ENCODE measurements around the gene DCTN3. TPM values are rescaled to one million over a fixed set of nuclear protein-coding genes. Genes with fewer than 3 reads are reported as not detected.

The DCTN3 gene
- 74.1 TPM for total RNA-seq

DNA sequence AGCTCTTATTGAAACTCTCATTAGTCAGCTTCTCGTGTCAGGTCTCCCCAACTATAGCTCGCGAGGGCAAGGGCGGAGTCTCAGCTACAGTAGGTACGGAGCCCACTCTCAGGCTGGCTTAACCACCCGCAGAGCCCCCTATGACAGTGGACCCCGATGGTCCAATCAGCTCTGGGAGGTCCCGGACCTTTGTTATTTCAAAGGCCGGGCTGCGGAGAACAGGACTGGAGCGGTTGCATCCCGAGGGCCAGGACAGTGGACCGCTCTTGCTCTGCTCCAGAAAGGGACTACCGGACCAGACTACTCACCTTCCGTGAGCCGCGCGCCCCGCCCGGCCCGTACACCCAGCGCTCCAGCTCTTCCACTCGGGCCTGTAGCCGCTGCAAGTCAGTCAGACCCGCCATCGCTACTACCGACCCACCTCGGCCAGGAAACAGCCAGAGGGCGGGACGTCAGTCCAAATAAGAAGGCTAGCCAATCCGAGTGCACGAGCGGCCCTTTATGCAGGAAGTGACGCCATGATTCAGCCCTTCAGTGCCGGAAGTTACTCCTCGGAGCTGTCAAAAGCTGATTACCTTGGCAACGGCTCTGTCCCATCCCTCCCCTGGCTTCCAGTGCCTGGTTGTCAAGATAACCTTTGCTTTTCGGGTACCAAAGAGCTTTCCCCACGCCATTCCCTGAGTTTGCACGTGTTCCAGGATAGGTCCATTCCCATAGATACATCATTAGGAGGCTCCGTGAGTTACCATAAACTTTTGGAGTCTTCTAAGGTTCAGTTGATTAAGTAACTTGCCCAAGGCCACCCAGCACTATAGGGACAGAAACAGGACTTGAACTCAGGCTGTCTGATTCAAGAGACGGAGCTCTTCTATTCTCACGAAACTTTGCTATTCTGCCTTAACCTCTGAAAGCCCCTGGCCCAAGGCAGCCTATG, at the start of gene DCTN3:
DCTN3 (minus strand) TSS at position 435 of the 934 bp plus-strand sequence; CDS start at position 404, 31 bp downstream.
- peak; percentile 65 to 97 (median 93) for DNase-seq (ENCODE audit: low read depth in 2 of 3, low spot score in 2 of 3)

DNA sequence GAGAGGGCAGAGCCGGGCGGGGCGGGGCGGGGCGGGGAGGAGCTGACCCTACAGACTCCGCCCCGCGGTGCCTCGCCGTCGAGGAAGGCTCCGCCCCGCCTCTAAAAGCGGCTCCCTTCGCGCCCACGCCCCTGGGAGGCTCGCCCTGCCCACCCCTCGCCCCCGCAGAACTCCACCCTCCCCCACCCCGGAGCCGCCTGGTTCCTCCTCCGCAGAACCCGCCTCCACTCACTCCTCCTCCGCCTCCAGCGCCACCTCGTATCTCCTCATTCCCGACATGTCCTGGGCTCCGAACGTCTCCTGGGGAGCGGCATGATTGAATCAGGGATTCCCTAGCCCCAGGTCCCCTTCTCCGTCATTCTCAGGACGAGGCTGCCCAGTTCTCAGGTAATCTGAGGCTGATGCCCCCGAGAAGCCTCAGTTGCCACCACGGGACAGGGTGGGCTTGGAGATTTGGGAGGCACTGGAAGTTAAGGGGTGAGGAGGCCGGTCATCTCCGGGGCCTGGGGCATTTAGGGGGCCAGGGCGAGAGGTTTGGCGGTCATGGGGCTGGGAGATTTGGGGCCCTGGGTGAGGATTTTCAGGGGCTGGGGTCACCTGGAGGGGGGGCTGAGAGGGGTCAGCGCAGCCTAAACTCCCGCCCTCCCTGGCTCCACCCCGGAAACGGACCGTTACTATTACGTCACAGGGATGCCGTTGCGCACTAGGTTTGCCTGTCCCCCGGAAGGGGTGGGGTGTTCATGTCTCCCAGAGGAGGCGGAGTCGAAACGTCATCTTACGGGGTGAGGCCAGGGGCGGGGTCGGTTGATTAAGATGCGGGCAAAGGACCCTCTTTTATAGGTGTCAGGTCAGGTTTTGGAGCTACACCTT, 45.3 kb upstream of the DCTN3 start:
- peak; percentile 78 to 95 (median 91) for DNase-seq (ENCODE audit: low read depth in 2 of 3, low spot score in 2 of 3)

GRCh38 chr9:34665067-34665380, 44.7 kb upstream of the DCTN3 start:
- DNase-seq (ENCODE audit: low read depth in 2 of 3, low spot score in 2 of 3): no peak

DNA sequence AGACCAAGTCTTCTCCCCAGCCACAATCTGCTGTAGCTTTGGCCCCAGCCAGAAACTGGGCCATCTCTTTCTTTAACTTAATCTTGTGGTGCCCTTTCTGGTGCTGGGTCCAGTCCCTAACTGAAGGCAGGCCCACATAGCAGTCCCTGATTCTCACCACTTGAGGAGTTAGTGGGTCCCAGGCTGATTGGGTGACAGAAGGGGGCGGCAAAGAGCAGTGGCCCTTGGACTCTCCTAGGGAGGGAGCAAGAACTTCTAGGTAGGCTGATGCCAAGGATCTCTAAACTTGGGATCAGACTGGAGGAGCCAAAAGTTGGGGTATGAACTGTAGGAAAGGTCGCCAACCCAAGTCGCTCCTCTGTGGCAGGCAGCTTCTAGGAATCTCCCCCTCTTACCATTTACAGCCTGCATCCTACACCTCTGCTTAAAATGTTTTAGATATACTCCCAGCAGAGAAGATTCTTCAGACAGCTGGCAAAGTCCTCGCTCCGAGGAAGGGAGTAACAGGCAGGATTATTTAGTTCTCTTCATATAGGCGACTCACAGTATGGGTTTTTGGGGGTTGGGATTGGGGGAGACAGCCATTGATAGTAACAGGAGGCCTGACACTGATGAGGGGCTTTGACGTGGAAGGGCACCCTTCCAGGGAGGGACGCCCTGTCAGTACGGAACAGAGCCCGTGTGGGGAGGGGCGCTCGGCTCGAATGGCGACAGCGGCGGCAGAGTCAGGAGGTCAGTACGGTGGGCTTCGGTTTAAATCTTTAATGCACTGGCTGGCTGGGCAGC, 44.2 kb upstream of the DCTN3 start:
- peak in 2 of 3 donors; percentile 81 to 88 for DNase-seq (ENCODE audit: low read depth in 2 of 3, low spot score in 2 of 3)

DNA sequence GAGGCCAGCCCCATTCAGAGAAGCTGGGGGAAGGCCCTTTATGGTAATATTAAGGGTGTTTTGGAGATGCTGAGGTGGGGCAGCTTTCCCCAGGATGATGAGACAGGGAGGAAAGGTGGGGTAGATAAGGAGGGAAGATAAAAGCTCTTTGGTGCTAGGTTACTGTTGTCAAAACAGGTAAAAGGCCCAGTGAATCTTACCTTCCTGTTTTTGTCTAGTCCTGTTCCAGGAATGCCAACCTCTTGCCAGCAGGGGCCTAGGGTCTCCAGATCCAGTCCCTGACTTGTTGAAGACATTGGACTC, 43.0 kb upstream of the DCTN3 start:
- DNase-seq (ENCODE audit: low read depth in 2 of 3, low spot score in 2 of 3): no peak

GRCh38 chr9:34662526-34663302, 42.4 kb upstream of the DCTN3 start, which contains the start of gene CCL27:
Gene CCL27 (minus strand): TSS chr9:34662657. CDS start chr9:34662633, 24 bp downstream.
- DNase-seq (ENCODE audit: low read depth in 2 of 3, low spot score in 2 of 3): no peak

- DNase-seq (ENCODE audit: low read depth in 2 of 3, low spot score in 2 of 3): no peak
Observed at GRCh38 chr9:34659592-34660253, 39.4 kb upstream of the DCTN3 start.

DNA sequence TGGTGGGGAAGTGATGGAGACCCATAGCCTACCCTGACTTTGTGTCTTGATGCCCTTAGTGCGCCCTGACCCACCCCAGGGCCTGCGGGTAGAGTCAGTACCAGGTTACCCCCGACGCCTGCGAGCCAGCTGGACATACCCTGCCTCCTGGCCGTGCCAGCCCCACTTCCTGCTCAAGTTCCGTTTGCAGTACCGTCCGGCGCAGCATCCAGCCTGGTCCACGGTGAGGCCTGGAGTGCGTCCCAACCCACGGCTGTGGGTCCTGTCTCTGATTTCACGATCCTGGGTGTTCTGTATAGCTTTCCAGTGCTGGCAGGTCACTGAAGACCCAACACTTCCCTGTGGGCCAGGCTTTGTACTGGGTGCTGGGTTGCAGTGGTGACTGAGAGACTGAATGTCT, 38.2 kb upstream of the DCTN3 start:
- DNase-seq (ENCODE audit: low read depth in 2 of 3, low spot score in 2 of 3): no peak

GRCh38 chr9:34656992-34657391, 36.7 kb upstream of the DCTN3 start:
- DNase-seq (ENCODE audit: low read depth in 2 of 3, low spot score in 2 of 3): no peak

GRCh38 chr9:34655394-34655793, 35.1 kb upstream of the DCTN3 start:
- no peak for DNase-seq (ENCODE audit: low read depth in 2 of 3, low spot score in 2 of 3)

DNA sequence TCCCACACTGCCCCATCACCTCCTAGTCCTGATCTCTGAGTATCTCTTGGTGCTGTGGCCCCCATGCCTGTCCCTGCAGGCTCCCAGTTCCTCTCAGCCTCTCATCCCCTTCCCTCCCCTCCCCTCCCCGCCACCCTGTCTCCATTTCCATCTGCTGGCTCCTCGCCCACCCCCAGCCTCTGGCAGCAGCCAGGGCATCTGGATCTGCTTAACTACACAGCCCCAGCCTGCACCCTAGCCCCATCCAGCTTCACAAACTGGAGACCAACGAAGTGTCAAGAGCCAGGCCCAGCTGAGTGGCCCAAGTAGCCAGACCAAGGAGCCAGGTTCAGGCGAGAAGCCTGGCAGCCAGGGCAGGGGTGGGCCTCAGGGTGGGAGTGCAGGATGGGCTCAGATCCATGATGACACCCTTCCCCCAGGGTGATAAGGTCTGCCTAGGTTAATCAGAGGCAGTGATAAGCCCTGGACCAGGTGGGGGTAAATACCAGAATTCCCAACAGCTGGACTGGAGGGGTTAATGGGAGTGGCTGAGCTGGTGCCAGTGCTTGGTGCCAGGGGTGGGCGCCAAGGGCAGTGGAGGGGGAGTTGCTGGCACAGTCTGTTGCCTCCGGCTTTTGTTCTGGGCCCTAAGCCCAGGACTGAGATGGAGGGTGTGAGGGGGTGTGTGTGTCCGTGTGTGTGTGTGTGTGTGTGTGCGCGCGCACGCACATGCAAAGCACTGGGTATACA, 34.2 kb upstream of the DCTN3 start:
- DNase-seq (ENCODE audit: low read depth in 2 of 3, low spot score in 2 of 3): no peak

DNA sequence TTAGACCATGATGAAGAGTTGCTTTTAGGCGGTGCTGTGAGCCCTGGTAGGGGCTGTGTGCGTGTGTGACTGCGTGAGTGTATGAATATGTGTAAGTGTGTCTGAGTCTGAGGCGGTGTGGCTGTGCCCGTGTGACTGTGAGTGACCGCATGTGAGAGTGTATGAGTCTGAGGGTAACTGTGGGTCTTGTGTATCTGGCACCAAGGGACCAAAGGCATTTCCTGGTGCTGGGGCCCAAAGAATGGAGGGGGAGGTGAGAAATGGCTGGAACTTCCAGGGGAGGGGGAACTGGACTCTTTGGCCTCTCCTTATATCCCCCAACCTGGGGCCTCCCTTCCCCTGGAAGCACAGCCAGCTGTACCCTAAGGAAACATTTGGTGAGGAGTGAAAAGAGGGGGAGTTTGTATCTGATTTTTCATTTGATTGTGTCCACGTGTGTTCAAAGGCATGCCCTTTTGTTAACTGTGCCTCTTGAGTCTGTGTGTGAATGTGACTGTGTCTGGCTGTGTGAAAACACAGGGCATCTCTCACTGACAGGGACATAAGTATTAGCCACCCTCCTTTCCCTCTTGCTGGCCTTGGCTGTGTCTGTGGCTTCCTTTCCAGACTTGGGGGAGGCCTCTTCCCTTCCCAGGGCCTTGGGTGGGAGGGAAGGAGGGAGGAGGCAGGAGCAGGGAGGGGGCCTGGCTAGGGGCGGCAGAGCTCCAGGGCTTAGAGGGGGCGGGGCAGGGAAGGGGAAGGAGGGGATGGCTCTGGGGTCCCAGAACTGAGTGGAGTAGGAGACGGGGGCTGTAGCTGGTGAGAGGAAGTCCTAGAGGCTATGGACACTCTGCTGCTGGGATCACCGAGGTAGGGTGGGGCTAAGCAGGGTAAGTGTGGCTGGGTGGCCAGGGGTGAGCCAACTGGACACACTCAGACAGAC, 33.1 kb upstream of the DCTN3 start:
- DNase-seq (ENCODE audit: low read depth in 2 of 3, low spot score in 2 of 3): no peak

- DNase-seq (ENCODE audit: low read depth in 2 of 3, low spot score in 2 of 3): no peak
Observed at GRCh38 chr9:34652602-34653000, 32.3 kb upstream of the DCTN3 start.

- peak in 2 of 3 donors; percentile 36 to 50 for DNase-seq (ENCODE audit: low read depth in 2 of 3, low spot score in 2 of 3)
Observed at GRCh38 chr9:34651876-34652601, 31.7 kb upstream of the DCTN3 start, which contains the start of gene IL11RA. Gene IL11RA (plus strand): TSS chr9:34652185. CDS start chr9:34655218, 3,033 bp downstream.

DNA sequence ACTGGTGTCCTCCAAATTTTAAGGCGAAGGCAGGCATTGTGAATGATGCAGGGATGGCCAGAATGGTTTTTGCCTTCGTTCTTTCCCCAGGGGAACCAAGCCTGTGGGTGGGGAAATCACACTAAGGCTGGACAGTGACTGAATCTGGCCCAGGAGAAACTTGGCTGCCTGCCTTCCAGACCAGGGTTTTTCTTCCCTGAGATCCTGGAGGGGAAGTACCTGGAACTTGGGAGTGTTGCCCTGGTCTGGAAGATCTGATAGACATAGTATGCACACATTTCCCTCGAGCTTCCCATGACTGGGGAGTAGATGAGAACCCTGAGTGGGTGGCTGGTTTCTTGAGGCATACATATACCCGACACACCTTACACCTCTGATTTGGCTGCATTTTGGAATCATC, 31.0 kb upstream of the DCTN3 start:
- no peak for DNase-seq (ENCODE audit: low read depth in 2 of 3, low spot score in 2 of 3)

DNA sequence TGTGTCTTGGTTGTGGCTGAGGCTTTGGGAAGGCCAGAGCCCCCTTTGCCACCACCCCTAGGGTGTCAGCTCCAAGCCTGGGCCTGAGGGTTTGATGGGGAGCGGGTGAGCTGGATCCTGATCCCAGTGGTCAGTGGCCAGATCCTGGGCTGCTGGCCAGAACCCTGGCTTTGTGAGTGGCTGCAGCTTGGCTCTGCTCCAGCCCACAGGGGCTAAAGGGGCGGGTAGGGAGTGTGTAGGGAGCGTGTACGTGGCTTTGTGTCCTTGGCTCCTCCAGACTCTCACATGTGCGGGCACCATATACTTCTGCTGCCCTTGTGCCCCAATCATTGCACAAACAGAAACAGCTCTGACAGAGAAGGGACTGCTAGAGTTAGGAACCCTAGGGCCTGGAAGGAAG, 30.5 kb upstream of the DCTN3 start:
- no peak for DNase-seq (ENCODE audit: low read depth in 2 of 3, low spot score in 2 of 3)

DNA sequence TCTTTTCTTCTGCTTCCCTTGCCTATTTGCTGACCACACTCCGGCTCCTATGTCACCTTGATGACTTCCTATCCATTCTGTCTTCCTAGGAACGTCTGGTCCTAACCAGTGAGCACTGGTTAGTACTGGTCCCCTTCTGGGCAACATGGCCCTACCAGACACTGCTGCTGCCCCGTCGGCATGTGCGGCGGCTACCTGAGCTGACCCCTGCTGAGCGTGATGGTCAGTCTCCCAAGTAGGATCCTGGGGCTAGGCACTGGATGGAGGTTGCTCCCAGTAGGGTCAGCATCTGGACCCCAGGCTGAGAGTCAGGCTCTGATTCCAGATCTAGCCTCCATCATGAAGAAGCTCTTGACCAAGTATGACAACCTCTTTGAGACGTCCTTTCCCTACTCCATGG, 28.4 kb upstream of the DCTN3 start:
- no peak for DNase-seq (ENCODE audit: low read depth in 2 of 3, low spot score in 2 of 3)

All from hematopoietic multipotent progenitor cell (in vitro differentiated cells).